ENCODE results near the gene CDYL2. TPM values are rescaled to one million over a fixed set of nuclear protein-coding genes. Genes with fewer than 3 reads are reported as not detected.

The CDYL2 gene
- total and polyA plus RNA-seq, 4 donors = 1.3 to 12.6 (median 3.7) TPM

- ATAC-seq (ENCODE audit: insufficient read depth, low FRiP score) = no peak
Measured at GRCh38 chr16:80759419-80760162, 44.8 kb downstream of the CDYL2 start.

GRCh38 chr16:80754476-80754875 lies 49.9 kb downstream of the CDYL2 start:
- Histone ChIP-seq H3K9ac (ENCODE audit: insufficient read depth in 1 of 2, low read length in 2 of 2) (no peak overlapping the region), H3K36me3 (ENCODE audit: control insufficient read depth in 4 of 4, insufficient read depth in 4 of 4, low read length in 4 of 4) (no peaks in the 10 kb centered on the region), H3K4me3 (no peak overlapping the region), H3K27ac (ENCODE audit: low read depth in 1 of 2, low read length in 1 of 2) (no peak overlapping the region), H3K27me3 (ENCODE audit: control insufficient read depth in 3 of 3, insufficient read depth in 3 of 3, low read length in 2 of 3) (no peaks in the 10 kb centered on the region), H3K9me3 (ENCODE audit: control insufficient read depth in 4 of 4, insufficient read depth in 3 of 4, low read length in 3 of 4) (no peaks in the 10 kb centered on the region), H3K4me1 (ENCODE audit: control insufficient read depth in 5 of 5, insufficient read depth in 5 of 5, low read length in 5 of 5) (peaks cover 0 to 5% (median 0%) of the 10 kb centered on the region in 5 donors)
- DNase-seq (no peak), ATAC-seq (ENCODE audit: insufficient read depth, low FRiP score) (no peak)
- 89 to 94% methylated on average over 5 of the region's 5 CpGs for WGBS, 2 donors
- no peak for TF ChIP-seq CTCF (IDR thresholded peaks at IDR 0.05; ENCODE audit: control extremely low read depth, extremely low read depth)

More at GRCh38 chr16:80759419-80760162, 44.8 kb downstream of the CDYL2 start:
- Histone ChIP-seq H3K36me3 (ENCODE audit: control insufficient read depth in 4 of 4, insufficient read depth in 4 of 4, low read length in 4 of 4) (peaks cover 0 to 2% (median 0%) of the 10 kb centered on the region in 4 donors), H3K9me3 (ENCODE audit: control insufficient read depth in 4 of 4, insufficient read depth in 3 of 4, low read length in 3 of 4) (peaks cover 0 to 2% (median 0%) of the 10 kb centered on the region in 4 donors), H3K4me1 (ENCODE audit: control insufficient read depth in 5 of 5, insufficient read depth in 5 of 5, low read length in 5 of 5) (no peaks in the 10 kb centered on the region), H3K27ac (ENCODE audit: low read depth in 1 of 2, low read length in 1 of 2) (no peak overlapping the region), H3K27me3 (ENCODE audit: control insufficient read depth in 3 of 3, insufficient read depth in 3 of 3, low read length in 2 of 3) (no peaks in the 10 kb centered on the region), H3K4me3 (no peak overlapping the region), H3K9ac (ENCODE audit: insufficient read depth in 1 of 2, low read length in 2 of 2) (no peak overlapping the region)
- no peak for TF ChIP-seq CTCF (IDR thresholded peaks at IDR 0.05; ENCODE audit: control extremely low read depth, extremely low read depth)
- DNase-seq = no peak
- WGBS, 2 donors = 72 to 75% methylated on average over 6 of the region's 6 CpGs

- Histone ChIP-seq H3K9ac (ENCODE audit: insufficient read depth in 1 of 2, low read length in 2 of 2) (no peak overlapping the region), H3K4me1 (ENCODE audit: control insufficient read depth in 5 of 5, insufficient read depth in 5 of 5, low read length in 5 of 5) (peaks cover 0 to 5% (median 0%) of the 10 kb centered on the region in 5 donors), H3K9me3 (ENCODE audit: control insufficient read depth in 4 of 4, insufficient read depth in 3 of 4, low read length in 3 of 4) (no peaks in the 10 kb centered on the region), H3K36me3 (ENCODE audit: control insufficient read depth in 4 of 4, insufficient read depth in 4 of 4, low read length in 4 of 4) (no peaks in the 10 kb centered on the region), H3K27ac (ENCODE audit: low read depth in 1 of 2, low read length in 1 of 2) (no peak overlapping the region), H3K4me3 (no peak overlapping the region), H3K27me3 (ENCODE audit: control insufficient read depth in 3 of 3, insufficient read depth in 3 of 3, low read length in 2 of 3) (no peaks in the 10 kb centered on the region)
- no peak for TF ChIP-seq CTCF (IDR thresholded peaks at IDR 0.05; ENCODE audit: control extremely low read depth, extremely low read depth)
- WGBS, 2 donors = 97% methylated on average over 2 of the region's 2 CpGs
- DNase-seq = no peak
- ATAC-seq (ENCODE audit: insufficient read depth, low FRiP score) = no peak
Measured at GRCh38 chr16:80752541-80752940, 51.9 kb downstream of the CDYL2 start.

Measured in lung (tissue), 12 donors.